Astrocyte (in vitro differentiated cells and primary cell): Measurements from ENCODE around the gene TK1.

ENCODE experiments used
- CTCF ChIP-seq: IDR thresholded peaks from 2 replicates; pipeline ENCODE4 v1.5.1; 2011; ENCODE audit warnings: low read depth, mild to moderate bottlenecking, inconsistent platforms, low read length, moderate library complexity; ENCODE audit not compliant: insufficient read depth
- EZH2 ChIP-seq: IDR thresholded peaks from 2 replicates; pipeline ENCODE4 v1.6.1; 2012; ENCODE audit warnings: mild to moderate bottlenecking, low read length, inconsistent platforms; ENCODE audit not compliant: insufficient read depth

GRCh38 chr17:78134899-78135385 lies 51.9 kb downstream of the TK1 start:
- TF ChIP-seq CTCF (no peak), EZH2 (no peak)
